HG02642 (cell line): ENCODE data around the gene COTL1.

Experiments
- ATAC-seq: cut with Tn5 transposase; IDR thresholded peaks from one replicate; pipeline ENCODE4 v1.9.1; 2021; ENCODE audit warnings: mild to moderate bottlenecking; ENCODE audit not compliant: unreplicated experiment, poor library complexity

Gene COTL1

DNA sequence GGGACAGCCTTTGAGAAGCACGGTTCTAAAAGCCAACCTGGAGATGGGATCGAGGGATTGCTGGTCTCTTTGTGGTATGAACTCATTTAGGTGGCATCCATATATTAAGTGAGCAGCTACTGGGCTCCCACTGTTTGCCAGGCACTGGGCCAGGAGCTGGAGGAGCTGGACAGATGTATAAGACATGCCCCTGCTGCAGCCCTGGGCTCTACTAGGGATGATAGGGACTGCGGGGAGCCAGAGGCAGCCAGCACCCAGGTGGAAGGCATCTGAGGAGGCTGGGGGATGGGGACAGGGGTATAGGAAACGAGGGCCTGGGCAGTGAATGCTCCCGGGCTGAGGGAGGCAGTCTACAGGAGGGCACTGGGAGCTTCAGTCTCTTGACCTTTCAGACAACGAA, 60.4 kb downstream of the COTL1 start:
- no peak for ATAC-seq

DNA sequence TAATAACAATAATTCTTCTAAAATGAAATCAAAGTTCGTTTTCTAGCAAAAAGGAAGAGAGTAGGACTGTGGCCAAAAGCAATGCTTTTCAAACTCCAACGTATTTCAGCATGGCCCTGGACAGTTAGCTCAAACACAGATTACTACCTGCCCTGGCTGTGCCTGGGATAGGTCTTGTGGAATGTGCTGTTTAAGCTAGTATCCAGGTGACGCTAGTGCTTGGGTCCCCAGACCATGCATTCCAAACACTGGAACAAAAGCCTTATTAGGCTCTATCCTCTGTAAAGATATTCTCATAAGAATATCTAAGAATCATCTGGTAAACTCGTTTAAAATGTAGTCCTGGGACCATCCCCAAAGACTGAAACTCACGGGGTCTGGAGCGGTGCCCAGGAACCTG, 60.8 kb downstream of the COTL1 start:
- no peak for ATAC-seq

DNA sequence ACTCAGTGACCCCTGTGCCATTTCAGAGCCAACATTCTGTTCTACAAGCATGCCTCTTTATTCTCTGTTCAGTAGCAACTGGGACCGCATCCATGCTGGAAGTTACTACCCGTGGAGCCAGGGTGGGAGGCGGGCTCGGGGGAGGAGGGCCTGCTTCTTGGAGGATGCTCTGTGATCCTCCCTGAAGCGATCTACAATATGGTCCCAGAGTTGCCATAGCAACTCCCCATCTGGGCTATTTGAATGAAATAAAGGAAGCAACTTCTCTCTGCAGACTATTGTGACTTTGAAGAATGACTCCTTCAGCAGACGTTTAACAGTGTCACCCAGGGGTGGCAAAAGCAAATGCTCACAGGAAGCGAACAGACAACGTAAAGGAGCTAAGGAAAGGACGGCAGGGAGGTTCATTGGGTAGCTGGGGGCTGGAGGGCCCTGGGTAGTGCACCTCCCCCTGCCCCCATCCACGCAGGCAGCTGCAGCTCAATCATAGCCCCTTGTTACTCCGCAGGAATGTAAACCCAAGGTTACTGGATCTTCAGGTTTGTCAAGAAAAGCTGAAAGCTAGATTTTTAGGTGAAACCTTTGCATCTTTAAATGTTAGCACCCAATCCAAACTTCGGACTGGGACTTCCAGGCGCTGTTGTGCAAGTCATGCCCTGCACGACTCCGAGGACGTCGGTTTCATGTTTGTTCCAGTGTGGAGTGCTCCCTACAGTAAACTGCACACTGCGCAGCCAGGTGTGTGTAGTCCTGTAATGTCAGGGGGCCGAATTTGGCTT, 62.3 kb downstream of the COTL1 start:
- no peak for ATAC-seq

DNA sequence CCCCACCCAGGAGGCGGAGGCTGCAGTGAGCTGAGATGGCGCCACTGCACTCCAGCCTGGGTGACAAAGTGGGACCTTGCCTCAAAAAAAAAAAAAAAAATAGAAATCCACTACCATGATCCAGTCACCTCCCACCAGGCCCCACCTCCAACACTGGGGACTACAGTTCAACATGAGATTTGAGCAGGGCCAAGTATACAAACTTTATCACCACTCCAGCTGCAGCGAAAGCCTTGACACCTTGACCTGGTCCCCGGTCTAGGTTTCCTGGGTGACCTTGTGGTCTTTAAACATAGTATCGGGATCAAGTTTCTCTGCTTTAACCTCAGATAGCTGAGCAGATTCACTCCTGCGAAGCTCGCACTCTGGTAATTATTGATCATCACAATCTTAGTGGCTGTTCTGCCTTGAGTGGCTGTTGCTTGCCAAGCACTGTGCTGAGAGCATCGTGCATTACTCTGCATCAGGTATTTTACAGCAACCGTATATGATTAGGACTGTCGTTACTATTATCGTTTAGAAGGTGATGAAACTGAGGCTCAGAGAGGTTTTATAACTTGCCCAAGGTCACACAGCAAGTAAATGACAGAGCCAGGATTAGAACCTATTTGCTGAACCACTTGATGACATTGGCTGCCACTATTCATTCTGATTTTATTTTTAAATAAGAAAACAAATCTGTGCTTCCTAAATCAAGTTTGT, 63.1 kb downstream of the COTL1 start:
- ATAC-seq: no peak

DNA sequence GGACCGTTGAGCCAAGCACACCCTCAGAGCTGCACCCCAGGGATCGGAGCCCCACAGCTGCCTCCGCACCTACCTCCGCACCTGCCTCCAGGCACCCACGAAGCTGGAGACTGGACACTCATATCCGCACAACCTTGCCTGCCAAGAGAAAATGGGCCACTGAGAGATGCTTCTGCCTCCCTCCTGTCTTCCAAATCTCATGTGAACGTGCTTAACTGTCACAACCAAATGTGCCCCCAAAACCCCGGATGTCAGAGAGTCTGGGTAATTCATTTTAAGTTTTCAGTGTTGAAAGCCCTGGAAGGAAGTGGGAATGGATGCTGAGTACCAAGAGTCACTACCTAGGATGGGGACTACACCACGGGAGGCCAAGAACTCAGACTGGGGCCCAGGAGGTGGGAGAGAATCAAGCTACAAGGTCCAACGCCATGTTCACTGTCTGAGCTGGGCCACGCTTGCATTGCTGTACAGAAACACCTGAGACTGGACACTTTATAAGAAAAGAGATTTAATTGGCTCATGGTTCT, 63.9 kb downstream of the COTL1 start:
- no peak for ATAC-seq

DNA sequence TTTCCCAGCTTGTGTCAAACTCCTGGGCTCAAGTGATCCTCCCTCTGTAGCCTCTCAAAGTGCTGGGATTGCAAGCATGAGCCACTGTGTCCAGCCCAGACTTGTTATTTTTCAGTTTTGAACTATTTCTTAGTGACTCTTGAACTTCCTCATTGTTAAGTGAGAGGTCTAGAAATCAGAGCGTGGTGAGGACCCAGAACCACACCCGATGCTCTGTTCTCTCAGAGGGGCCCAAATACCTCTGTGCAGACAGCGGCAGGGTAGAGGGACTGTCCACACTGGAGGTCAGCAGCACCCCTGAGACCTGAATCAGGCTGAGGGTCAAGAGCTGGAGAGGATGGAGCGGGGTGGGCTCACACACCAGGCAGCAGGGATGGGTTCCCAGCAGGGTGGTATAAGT, 65.7 kb downstream of the COTL1 start:
- ATAC-seq: no peak

DNA sequence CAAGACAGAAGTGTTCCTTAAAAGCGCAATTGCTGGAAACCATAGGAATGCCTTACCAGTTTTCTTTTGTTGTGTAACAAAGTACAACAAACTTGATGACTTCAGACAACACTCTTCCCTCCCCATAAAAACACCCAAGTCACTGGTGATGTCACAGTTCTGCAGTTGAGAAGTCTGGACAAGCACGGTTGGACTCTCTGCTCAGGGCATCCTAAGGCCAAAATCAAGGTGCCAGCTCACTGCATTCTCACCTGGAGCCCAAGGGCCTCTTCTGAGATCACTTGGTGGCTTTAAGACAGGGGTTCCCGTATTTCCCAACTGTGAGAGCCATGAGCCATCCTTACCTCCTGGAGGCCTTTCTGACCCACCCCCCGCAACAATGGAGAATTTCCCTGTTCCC, 67.8 kb downstream of the COTL1 start:
- no peak for ATAC-seq

DNA sequence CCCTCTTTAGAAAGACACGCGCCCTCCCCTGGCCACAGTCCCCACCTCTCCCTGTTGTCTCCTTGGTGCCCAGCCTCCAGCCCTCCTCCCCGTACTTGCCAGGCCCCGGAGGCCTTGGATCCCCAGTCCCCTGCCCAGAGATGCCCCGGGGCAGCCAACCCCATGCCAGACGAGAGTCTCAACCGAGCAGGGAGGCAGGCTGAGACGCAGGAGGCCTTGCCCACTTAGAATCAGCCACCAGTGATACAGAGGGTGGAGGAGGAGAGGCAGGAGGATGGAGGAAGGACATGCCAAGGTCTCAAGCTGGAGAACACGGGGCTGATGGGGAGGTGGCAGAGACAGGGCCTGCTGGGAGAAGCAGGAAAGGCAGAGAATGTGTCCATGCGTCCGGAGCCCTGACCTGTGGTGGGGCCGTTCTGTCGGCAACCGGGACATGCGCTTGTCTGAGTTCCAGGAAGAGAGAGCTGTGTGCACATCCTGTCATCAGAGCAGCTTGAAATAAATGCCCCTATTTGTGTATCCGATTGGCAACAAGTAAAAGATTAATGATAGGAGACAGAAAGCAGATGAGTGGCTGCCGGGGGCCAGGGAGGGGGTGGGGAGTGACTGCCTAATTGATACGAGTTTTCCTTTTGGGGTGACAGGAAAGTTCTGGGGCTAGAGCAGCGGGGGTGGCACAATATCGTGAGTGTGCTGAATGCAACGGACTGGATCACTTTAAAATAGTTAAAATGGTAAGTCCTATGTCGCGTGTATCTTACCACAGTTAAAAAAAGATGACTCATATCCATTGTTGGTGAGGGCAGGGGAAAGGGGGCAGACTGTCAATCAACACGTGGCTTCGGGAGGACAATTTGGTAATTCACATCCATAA, 68.7 kb downstream of the COTL1 start:
- no peak for ATAC-seq

DNA sequence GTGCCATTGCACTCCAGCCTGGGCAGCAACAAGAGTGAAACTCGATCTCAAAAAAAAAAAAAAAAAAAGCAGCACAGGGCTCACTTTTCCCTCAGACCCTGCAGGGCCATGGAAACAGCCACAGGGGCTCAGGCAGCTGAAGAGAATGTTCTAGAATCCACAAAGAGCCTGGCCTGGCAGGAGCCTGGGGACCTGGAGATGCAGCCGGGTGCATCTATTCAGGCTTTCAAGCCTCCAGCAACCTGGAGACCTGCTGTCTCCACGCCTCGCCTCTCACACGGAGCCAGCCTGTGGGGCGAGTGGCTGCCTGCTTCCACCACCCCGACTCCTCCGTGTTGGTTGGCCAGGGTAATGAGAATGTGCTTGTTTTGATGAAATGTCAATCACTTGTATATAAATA, 69.4 kb downstream of the COTL1 start:
- no peak for ATAC-seq

DNA sequence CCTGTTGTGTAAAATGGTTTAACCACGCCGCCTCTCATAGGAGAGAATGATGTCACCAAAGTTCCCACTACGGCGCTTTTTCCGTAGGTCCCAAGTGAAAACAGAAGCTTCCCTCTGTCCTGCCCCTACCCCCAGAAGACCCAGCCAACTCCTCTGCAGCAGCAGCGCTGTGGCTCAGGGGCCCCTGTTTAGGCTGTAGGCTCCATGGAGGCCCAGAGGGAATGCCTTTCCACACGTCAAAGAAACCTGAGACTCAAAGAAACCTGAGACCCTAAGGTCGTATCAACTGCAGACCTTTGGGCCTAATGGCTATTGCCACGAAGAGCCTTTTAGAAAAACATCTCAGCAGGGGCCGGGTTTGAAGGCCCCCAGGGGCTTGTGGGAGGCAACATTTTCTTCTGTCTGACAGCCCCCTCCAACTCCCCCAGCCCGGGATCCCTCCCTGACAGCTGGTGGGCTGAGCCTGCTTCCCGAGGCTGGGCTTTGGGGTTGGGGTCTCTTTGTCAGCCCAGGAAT, 70.3 kb downstream of the COTL1 start:
- no peak for ATAC-seq

DNA sequence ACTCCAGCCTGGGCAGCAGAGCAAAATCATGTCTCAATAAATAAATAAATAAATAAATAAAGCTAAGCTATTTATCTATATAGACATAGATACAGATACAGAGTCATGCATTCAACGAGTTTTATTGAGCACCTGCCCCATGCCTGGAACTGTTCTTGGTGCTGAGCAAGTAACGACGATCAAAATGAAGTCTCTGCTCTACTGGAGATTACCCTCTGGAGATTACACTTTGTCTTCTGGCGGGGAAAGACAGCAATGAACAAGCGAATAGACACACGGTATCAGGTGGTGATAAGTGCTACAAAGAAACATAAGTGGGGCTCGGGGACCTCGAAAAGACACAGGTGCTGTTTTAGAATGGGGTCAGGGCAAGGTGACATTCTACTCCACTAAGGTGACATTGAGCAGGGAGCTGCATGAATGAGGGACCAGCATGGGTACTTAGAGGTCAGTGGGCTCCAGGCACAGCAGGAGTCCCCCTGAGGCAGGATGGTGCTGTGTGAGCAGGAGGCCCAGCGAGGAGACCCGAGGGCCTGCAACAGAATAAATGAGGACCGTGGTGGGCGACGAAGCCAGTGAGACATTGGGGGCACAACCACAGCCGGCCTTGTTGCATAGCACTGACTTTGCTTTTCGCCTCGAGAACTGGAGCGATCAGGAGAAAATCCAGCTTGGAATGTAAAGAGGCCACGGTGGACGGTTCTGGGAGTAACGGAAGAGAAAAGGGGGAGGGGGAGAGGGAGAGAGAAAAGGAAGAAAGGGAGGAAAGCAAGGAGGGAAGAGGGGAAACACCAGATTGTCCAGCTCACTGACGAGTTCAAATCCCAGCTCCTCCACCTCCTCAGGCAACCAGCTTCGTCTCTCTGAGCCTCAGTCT, 71.0 kb downstream of the COTL1 start:
- ATAC-seq: no peak

DNA sequence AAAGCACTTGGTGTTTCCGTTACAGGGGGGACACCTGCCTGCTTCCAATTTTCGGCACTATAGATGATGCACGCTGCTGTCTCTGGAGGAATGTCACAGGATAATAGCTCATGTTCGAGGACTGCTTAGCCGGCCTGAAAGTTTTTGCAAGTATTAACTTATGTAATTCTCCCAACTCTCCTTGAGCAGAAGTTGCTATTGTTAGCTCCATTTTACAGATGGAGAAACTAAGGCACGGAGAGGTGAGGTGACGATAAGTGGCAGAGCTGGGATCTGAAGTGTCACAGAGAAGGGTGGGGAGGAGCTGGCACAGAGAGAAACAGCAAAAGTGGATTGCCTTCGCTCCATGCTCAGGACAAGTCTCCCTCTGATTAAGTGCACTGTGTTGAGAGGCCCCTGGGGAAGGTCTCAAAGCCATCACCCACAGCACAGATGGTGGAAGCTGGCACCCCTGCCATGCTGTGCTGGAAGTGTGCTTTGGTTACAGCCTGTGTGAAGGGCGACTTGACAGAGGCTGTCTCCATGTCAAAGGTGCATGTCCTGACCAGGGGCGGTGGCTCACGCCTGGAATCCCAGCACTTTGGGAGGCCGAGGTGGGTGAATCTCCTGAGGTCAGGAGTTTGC, 72.7 kb downstream of the COTL1 start:
- no peak for ATAC-seq

DNA sequence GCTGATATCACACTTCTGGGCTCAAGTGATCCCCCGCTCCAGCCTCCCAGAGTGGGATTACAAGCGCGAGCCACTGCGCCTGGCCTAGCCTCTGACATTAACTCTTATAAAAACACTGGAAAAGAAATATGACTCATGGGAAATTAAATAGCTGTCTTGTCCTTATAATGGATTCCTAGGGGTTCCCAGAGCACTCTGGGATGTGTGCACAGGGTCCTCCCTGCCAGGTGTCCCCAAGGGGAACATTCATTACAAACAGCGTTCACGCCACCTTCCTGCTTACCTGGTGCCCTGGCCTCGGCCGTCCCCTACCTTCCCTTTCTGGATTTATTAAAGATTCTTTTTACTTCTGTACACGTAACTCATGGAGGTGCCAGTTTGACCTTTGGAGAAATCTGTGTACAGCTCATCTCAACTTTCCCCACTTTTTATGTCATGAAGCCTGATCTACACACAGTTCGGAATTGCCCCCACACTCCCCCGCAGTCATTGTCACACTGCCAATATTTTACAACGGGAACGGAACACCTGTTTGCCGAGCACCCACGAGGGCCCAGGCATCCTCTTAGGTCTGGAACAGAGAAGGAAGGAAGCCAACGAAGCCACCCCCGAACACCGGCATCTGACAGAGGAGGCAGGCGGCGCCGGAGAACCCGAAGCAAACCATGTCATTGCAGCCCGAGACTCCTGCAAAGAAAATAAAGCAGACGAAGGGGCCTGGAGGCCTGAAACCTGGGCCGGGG, 73.7 kb downstream of the COTL1 start:
- no peak for ATAC-seq

DNA sequence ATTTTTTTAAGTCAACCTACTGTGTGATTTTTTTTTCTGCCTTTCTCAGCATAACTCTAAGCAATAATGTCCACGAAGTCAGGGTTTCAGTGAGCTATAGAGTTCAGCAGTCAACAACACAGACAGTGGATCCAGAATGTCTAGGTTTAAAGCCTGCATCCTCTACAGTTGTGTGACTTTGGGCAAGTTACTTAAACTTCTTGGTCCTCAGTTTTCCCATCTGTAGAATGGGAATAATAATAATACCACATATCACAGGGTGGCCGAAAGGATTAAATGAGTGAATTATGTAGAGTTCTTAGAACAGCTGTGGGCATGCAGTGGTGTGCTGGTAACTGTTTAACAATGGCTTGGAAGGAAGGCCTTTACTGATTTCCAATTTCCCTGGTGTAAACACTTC, 74.6 kb downstream of the COTL1 start:
- ATAC-seq: no peak

DNA sequence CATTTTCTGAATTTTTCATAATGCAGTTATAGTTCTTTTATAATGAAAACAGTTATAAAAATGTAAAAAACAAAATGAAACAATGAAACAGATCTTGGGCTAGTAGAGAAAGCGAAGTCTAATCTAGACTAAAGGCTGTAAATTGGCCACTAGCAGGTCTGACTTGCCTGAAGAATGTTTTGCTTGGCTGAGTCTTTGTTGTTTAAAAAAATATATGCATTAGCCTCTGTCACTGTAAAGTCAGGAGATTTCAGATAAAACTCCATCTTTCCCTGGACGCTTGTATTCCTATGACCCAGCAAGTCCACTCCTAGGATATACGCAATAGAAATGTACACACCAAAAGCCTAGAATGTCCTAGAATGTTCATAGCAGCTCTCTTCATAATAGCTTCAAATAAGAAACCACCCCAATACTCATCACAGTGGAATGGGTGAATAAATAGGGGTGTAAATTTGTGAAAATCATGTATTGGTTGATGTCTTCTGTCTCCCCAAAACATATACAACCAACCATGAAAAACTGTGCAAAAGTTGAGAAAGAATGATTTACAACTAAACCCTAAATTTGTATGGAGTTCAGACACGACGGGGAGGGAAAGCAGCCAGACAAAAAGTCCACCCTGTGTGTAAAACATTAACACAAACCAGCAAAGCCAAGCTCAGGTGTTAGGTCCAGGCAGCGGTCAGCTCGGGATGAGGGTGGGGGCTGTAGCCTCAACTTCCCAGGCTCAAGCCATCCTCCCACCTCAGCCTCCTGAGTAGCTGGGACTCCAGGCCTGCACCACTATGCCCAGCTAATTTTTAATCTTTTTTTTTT, 75.7 kb downstream of the COTL1 start:
- ATAC-seq: no peak

DNA sequence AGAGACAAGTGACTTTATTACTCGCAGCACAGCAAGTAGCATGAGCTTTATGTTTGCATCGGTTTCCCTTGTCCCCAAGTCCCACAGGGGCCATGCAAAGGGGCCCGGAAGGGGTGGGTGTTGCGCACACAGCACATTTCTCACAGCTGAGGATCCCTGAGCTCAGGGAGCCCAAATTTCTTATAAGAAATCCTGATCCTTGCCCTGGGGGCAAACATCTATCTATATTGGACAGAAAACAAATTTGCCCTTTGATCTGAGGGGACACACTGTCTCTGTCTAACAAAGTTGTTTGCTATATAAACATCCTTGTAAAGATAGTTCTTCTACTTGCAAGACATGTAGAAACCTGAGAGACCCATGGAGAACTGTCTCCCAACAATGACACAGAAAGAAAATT, 77.7 kb downstream of the COTL1 start:
- no peak for ATAC-seq

DNA sequence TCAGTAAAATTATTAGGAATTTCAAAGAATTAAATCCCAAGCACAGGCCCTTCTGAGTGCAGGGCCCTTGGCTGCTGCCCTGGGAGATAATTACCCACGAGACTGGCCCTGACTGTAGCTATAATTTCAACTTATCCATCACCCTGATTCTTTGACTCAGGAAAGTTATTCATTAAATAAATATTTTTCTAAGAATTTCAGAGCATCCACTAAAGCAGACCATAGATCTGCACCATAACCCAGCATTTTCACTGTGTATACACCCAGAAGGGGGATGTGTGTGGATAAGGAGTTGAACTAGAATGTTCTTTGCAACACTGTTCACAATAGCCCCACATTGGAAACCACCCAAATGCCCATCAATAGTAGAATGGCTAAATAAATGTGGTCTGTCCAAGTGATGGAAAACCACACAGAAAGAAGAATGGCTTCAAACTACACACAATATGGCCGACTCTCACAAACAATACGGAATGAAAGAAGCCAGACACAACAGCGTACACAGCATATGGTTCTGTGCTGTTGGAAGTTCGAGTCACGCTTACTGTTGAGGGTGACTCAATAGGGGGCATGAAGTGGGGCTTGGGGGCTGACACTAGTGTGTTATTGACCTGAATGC, 79.5 kb downstream of the COTL1 start:
- ATAC-seq: no peak
